MM.1S (cell line): ENCODE data around the gene KLHL36.

Experiments used
- DNase-seq: peaks from one replicate; pipeline ENCODE4 v3.0.0-alpha.2; 2015
- H2AFZ ChIP-seq: fragments of 300-600 bp; sonication (generic); 2 replicates; pipeline ENCODE4 v1.6.0; 2016; ENCODE audit warnings: antibody characterized with exemption, low read length
- H3F3A ChIP-seq: fragments of 300-600 bp; sonication (generic); 2 replicates; pipeline ENCODE4 v1.6.1; 2016; ENCODE audit warnings: mild to moderate bottlenecking, antibody characterized with exemption, low read length, moderate library complexity, mixed read lengths; ENCODE audit not compliant: insufficient read depth
- H3K27ac ChIP-seq: fragments of 300-600 bp; sonication (generic); 2 replicates; pipeline ENCODE4 v1.5.1; 2016; ENCODE audit warnings: mild to moderate bottlenecking, low read length
- H3K27me3 ChIP-seq: fragments of 300-600 bp; sonication (generic); replicated peaks from 2 replicates; pipeline ENCODE4 v1.6.0; 2016; ENCODE audit warnings: low read length; ENCODE audit not compliant: insufficient read depth
- H3K36me3 ChIP-seq: fragments of 300-600 bp; sonication (generic); replicated peaks from 2 replicates; pipeline ENCODE4 v1.6.1; 2016; ENCODE audit warnings: mild to moderate bottlenecking, low read length, mixed read lengths; ENCODE audit not compliant: insufficient read depth
- H3K4me1 ChIP-seq: fragments of 300-600 bp; sonication (generic); 2 replicates; pipeline ENCODE4 v1.6.1; 2016; ENCODE audit warnings: low read length, mixed read lengths
- H3K4me2 ChIP-seq: fragments of 300-600 bp; sonication (generic); 2 replicates; pipeline ENCODE4 v1.6.0; 2016; ENCODE audit warnings: low read depth, low read length
- H3K4me3 ChIP-seq: fragments of 300-600 bp; sonication (generic); 2 replicates; pipeline ENCODE4 v1.5.1; 2016; ENCODE audit warnings: low read length, mixed read lengths
- H3K79me2 ChIP-seq: fragments of 300-600 bp; sonication (generic); 2 replicates; pipeline ENCODE4 v1.6.1; 2016; ENCODE audit warnings: mixed run types, low read length, mixed read lengths
- H3K9ac ChIP-seq: fragments of 300-600 bp; sonication (generic); 2 replicates; pipeline ENCODE4 v1.6.1; 2016; ENCODE audit warnings: low read length, mixed read lengths
- H3K9me2 ChIP-seq: fragments of 300-600 bp; sonication (generic); replicated peaks from 2 replicates; pipeline ENCODE4 v1.6.1; 2016; ENCODE audit warnings: mild to moderate bottlenecking, low read length, mixed read lengths; ENCODE audit not compliant: insufficient read depth
- H3K9me3 ChIP-seq: fragments of 300-600 bp; sonication (generic); replicated peaks from 2 replicates; pipeline ENCODE4 v1.6.1; 2016; ENCODE audit warnings: mild to moderate bottlenecking, low read length, mixed read lengths; ENCODE audit not compliant: insufficient read depth
- H4K20me1 ChIP-seq: fragments of 300-600 bp; sonication (generic); 2 replicates; pipeline ENCODE4 v1.6.1; 2016; ENCODE audit warnings: mild to moderate bottlenecking, low read length, moderate library complexity, mixed read lengths; ENCODE audit not compliant: insufficient read depth
- CTCF ChIP-seq: fragments of 300-600 bp; sonication (generic); IDR thresholded peaks from 2 replicates; pipeline ENCODE4 v1.5.1; 2016; ENCODE audit warnings: antibody characterized with exemption, low read length, mixed read lengths
- EZH2 ChIP-seq: fragments of 300-600 bp; sonication (generic); optimal IDR thresholded peaks from 2 replicates; pipeline ENCODE3; 2017; ENCODE audit warnings: low read depth, mild to moderate bottlenecking, antibody characterized with exemption, low read length, mixed read lengths
- EZH2phosphoT487 ChIP-seq: fragments of 300-600 bp; sonication (generic); IDR thresholded peaks from 2 replicates; pipeline ENCODE4 v1.6.1; 2018; ENCODE audit warnings: antibody characterized with exemption, low read length

The KLHL36 gene

GRCh38 chr16:84670063-84670462 is 21.8 kb downstream of the KLHL36 start:
- no peaks in the 10 kb centered on the region for H3K27me3 ChIP-seq
- no peaks in the 10 kb centered on the region for H3K36me3 ChIP-seq
- no peak for DNase-seq
- H3K27ac ChIP-seq = no peak overlapping the region
- H2AFZ ChIP-seq = no peak overlapping the region
- no peaks in the 10 kb centered on the region for H3F3A ChIP-seq
- H3K4me2 ChIP-seq = no peak overlapping the region
- H3K4me1 ChIP-seq = no peaks in the 10 kb centered on the region
- no peaks in the 10 kb centered on the region for H3K9me3 ChIP-seq
- no peaks in the 10 kb centered on the region for H3K79me2 ChIP-seq
- H3K9ac ChIP-seq = no peak overlapping the region
- no peaks in the 10 kb centered on the region for H4K20me1 ChIP-seq
- TF ChIP-seq EZH2 (no peak), CTCF (no peak), EZH2phosphoT487 (no peak)
- H3K9me2 ChIP-seq = no peaks in the 10 kb centered on the region
- H3K4me3 ChIP-seq = no peak overlapping the region

- no peaks in the 10 kb centered on the region for H4K20me1 ChIP-seq
- no peaks in the 10 kb centered on the region for H3K4me1 ChIP-seq
- TF ChIP-seq EZH2 (no peak), CTCF (peak; percentile 70)
- H3F3A ChIP-seq = no peaks in the 10 kb centered on the region
- H3K9me3 ChIP-seq = no peaks in the 10 kb centered on the region
- no peak overlapping the region for H2AFZ ChIP-seq
- no peak overlapping the region for H3K4me3 ChIP-seq
- H3K79me2 ChIP-seq = no peaks in the 10 kb centered on the region
- no peaks in the 10 kb centered on the region for H3K27me3 ChIP-seq
- peak; percentile 48 for DNase-seq
- no peaks in the 10 kb centered on the region for H3K36me3 ChIP-seq
- no peak overlapping the region for H3K4me2 ChIP-seq
- H3K27ac ChIP-seq = no peak overlapping the region
- H3K9me2 ChIP-seq = no peaks in the 10 kb centered on the region
- H3K9ac ChIP-seq = no peak overlapping the region
Measured at GRCh38 chr16:84672276-84673202, 24.2 kb downstream of the KLHL36 start.

- Histone ChIP-seq H3K4me3 (no peak overlapping the region), H3K27ac (no peak overlapping the region), H4K20me1 (no peaks in the 10 kb centered on the region), H3K4me1 (no peaks in the 10 kb centered on the region), H3K9me3 (no peaks in the 10 kb centered on the region), H3K9ac (no peak overlapping the region), H2AFZ (no peak overlapping the region), H3K79me2 (no peaks in the 10 kb centered on the region), H3K36me3 (no peaks in the 10 kb centered on the region), H3F3A (no peaks in the 10 kb centered on the region), H3K4me2 (no peak overlapping the region), H3K27me3 (no peaks in the 10 kb centered on the region), H3K9me2 (no peaks in the 10 kb centered on the region)
- no peak for DNase-seq
- TF ChIP-seq CTCF (no peak), EZH2phosphoT487 (no peak), EZH2 (no peak)
Measured at GRCh38 chr16:84673203-84673535, 24.9 kb downstream of the KLHL36 start.
